K562 (cell line): Measurements from ENCODE around the gene CCDC187. TPM values are rescaled to one million over a fixed set of nuclear protein-coding genes. Genes with fewer than 3 reads are reported as not detected.

Source experiments
- BHLHE40 ChIP-seq: IDR thresholded peaks from 2 replicates; pipeline ENCODE4 v1.6.1; 2011; ENCODE audit warnings: low read length, improper control_type of control experiment
- CXXC5 ChIP-seq: fragments of 250-450 bp; sonication (Bioruptor Pico); IDR thresholded peaks from 2 replicates; pipeline ENCODE4 v1.8.0; 2022; ENCODE audit warnings: inconsistent platforms, mild to moderate bottlenecking, moderate library complexity
- E2F3 ChIP-seq: fragments of 250-450 bp; sonication (Bioruptor Pico); IDR thresholded peaks from 2 replicates; pipeline ENCODE4 v1.4.0; 2020; ENCODE audit warnings: mild to moderate bottlenecking
- FOXM1 ChIP-seq, 2 experiments: fragments of 450-650 bp in 1 of 2; sonication (generic) in 1 of 2; formaldehyde crosslinking in 1 of 2; IDR thresholded peaks; 2 replicates each; pipeline versions ENCODE4 v1.6.1 to v1.9.0; 2017 to 2022; ENCODE audit warnings: low read depth in 2 of 2, mild to moderate bottlenecking in 2 of 2, missing genetic modification reagents in 1 of 2, moderate library complexity in 1 of 2
- GTF2A2 ChIP-seq: IDR thresholded peaks from 2 replicates; pipeline ENCODE4 v1.6.1; 2016; ENCODE audit warnings: mild to moderate bottlenecking, missing genetic modification characterization, missing compliant biosample characterization
- MAX ChIP-seq: sonication (generic); formaldehyde crosslinking; IDR thresholded peaks from 2 replicates; pipeline ENCODE4 v1.9.0; 2022; ENCODE audit warnings: mild to moderate bottlenecking, missing genetic modification reagents
- MCM2 ChIP-seq: fragments of 450-650 bp; IDR thresholded peaks from 2 replicates; pipeline ENCODE4 v1.6.1; 2017; ENCODE audit warnings: low read depth, mild to moderate bottlenecking
- RAD21 ChIP-seq, 2 experiments: fragments of 250-450 bp in 1 of 2; fragments of 450-650 bp in 1 of 2; sonication (Bioruptor Pico) in 1 of 2; formaldehyde crosslinking in 1 of 2; IDR thresholded peaks in 1 of 2; conservative IDR thresholded peaks in 1 of 2; 2 replicates each; pipeline versions ENCODE4 v1.4.0 to v1.8.0; 2020 to 2022; ENCODE audit warnings: mild to moderate bottlenecking in 2 of 2, moderate library complexity in 1 of 2
- SRSF7 ChIP-seq: fragments of 200-400 bp; formaldehyde crosslinking; optimal IDR thresholded peaks from 2 replicates; pipeline ENCODE3; 2017; ENCODE audit warnings: mild to moderate bottlenecking, low read depth, low read length
- YY1 ChIP-seq, 3 experiments: IDR thresholded peaks; 2 replicates each; pipeline ENCODE4 v1.6.1; 2011; ENCODE audit warnings: low read length in 2 of 3, mild to moderate bottlenecking in 2 of 3, moderate library complexity in 2 of 3, borderline replicate concordance in 1 of 3, control low read depth in 1 of 3, low read depth in 1 of 3; ENCODE audit not compliant: insufficient read depth in 3 of 3, insufficient replicate concordance in 2 of 3, control insufficient read depth in 1 of 3, insufficient read length in 1 of 3; ENCODE audit errors: extremely low read depth in 1 of 3
- ZNF644 ChIP-seq: fragments of 200-800 bp; sonication (Bioruptor generic); IDR thresholded peaks from 2 replicates; pipeline ENCODE4 v1.6.1; 2016; ENCODE audit warnings: low read depth, missing genetic modification characterization, missing compliant biosample characterization
- polyA plus RNA-seq, 8 experiments: library from polyadenylated mRNA; depleted of rRNA in 4 of 8; stranded (reverse) in 5 of 8; unstranded in 3 of 8; fragments of >200 nt; fragmentation: Nextera tagmentation in 2 of 8; fragmentation: Illumina TruSeq in 1 of 8; extraction: Ambion mirVana in 2 of 8; extraction: Trizol in 1 of 8; gene quantifications; 2 replicates each; pipeline versions ENCODE4 v1.2.1 to v1.2.3, GENCODE V29; 2011 to 2014; ENCODE audit warnings: inconsistent platforms in 1 of 8, missing spikeins in 1 of 8
- total RNA-seq, 7 experiments: library from RNA; depleted of rRNA in 6 of 7; stranded (reverse); fragments of >200 nt in 6 of 7; fragmentation: Illumina TruSeq in 2 of 7; extraction: Trizol in 2 of 7; gene quantifications; 2 replicates each; pipeline versions ENCODE4 v1.2.1 to v1.2.3, GENCODE V29; 2011 to 2021; ENCODE audit warnings: low replicate concordance in 1 of 7
- TF ChIP-seq, protein P1 (sequence below): sonication (generic); formaldehyde crosslinking; IDR thresholded peaks from 2 replicates; pipeline ENCODE4 v1.8.0; 2022; ENCODE audit warnings: missing genetic modification reagents, mild to moderate bottlenecking, borderline replicate concordance
- TF ChIP-seq, protein P2 (sequence below): fragments of 200-800 bp; sonication (Bioruptor generic); IDR thresholded peaks from 2 replicates; pipeline ENCODE4 v1.6.1; 2017; ENCODE audit warnings: missing genetic modification characterization, missing compliant biosample characterization
- TF ChIP-seq, protein P3 (sequence below): fragments of 450-650 bp; IDR thresholded peaks from 2 replicates; pipeline ENCODE4 v1.6.1; 2016; ENCODE audit warnings: borderline replicate concordance
- TF ChIP-seq, protein P4 (sequence below), 2 experiments: IDR thresholded peaks; 2 replicates each; pipeline ENCODE4 v1.6.1; 2011; ENCODE audit warnings: borderline replicate concordance in 1 of 2, control low read depth in 1 of 2, low read depth in 1 of 2, low read length in 1 of 2, mild to moderate bottlenecking in 1 of 2, mixed read lengths in 1 of 2, moderate library complexity in 1 of 2; ENCODE audit not compliant: insufficient read depth in 1 of 2, insufficient read length in 1 of 2, poor library complexity in 1 of 2, severe bottlenecking in 1 of 2; ENCODE audit errors: extremely low read depth in 1 of 2

Gene CCDC187
- total and polyA plus RNA-seq, 9 of the 15 experiments (the other 6 are each of a cell fraction or from before 2014, with no cell fraction given): not detected

DNA sequence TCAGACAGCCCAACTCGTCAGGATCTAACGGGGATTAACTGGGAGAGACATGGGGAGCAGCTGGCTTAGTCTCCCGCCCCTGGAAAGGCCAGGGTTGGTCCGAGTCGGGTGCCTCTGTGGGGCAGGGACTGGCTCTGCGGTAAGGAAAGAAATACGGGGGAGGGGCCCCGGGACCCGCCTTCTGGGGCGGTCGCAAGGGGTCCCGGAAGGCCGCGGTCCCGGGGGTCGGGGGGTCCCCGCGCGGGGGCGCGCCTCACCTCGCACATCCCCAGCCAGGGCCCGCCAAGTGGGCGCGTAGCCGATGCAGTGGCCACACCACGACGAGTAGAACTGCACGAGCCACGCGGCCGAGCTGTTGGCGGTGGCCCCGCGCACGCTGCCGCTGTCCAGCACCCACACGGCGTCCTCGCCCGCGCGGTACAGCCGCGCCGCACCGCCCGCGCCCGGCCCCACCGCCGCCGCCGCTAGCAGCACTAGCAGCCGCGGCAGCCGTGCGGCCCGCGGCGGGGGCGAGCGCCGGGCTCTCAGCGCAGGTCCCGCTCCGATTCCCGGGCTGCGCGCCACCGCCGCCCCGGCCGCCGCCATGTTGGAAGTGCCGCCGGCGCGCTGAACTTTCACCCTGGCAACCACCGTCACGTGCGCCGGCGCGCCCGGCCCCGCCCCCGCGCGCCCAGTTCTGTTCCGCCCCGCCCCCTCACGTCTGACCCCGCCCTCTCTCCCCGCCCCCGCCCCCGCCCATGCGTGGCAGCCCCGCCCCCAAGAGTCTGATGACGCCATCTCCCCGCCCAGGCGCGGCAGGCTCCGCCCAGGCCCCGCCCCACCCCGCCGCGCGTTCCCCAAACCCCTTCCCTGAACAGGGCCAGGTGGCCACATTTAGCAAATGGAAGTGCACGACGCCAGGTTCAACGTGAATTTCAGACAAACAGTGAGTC lies 58.4 kb downstream of the CCDC187 start, which contains the start of gene QSOX2 (continued):
- TF ChIP-seq FOXM1 (IDR thresholded peaks at IDR 0.05; ENCODE audit: low read depth) (no peak), FOXM1 (CRISPR knock-in tag; IDR thresholded peaks at IDR 0.05; ENCODE audit: low read depth) (peak; percentile 60; the same call in 1 of the 2 replicates), CXXC5 (CRISPR knock-in tag) (peak; percentile 94), E2F3 (CRISPR knock-in tag) (0 out of 2 replicates have a peak, but pooled peaks have one; percentile 13), ZNF644 (tag) (no peak), RAD21 (CRISPR knock-in tag; conservative IDR thresholded peaks at IDR 0.05 in 1 of 2, IDR thresholded peaks at IDR 0.05 in 1 of 2) (no peak), BHLHE40 (peak; percentile 93), GTF2A2 (tag) (no peak), SRSF7 (no peak), YY1 (IDR thresholded peaks at IDR 0.05; ENCODE audit: borderline replicate concordance in 1 of 3, control insufficient read depth in 1 of 3, extremely low read depth in 1 of 3, insufficient read depth in 3 of 3, insufficient read length in 1 of 3, insufficient replicate concordance in 2 of 3, low read depth in 1 of 3, low read length in 2 of 3) (peak; percentile 84 to 98 (median 94)), MAX (CRISPR knock-in tag) (peak; percentile 92), MCM2 (no peak)
- TF ChIP-seq, protein P1, sequence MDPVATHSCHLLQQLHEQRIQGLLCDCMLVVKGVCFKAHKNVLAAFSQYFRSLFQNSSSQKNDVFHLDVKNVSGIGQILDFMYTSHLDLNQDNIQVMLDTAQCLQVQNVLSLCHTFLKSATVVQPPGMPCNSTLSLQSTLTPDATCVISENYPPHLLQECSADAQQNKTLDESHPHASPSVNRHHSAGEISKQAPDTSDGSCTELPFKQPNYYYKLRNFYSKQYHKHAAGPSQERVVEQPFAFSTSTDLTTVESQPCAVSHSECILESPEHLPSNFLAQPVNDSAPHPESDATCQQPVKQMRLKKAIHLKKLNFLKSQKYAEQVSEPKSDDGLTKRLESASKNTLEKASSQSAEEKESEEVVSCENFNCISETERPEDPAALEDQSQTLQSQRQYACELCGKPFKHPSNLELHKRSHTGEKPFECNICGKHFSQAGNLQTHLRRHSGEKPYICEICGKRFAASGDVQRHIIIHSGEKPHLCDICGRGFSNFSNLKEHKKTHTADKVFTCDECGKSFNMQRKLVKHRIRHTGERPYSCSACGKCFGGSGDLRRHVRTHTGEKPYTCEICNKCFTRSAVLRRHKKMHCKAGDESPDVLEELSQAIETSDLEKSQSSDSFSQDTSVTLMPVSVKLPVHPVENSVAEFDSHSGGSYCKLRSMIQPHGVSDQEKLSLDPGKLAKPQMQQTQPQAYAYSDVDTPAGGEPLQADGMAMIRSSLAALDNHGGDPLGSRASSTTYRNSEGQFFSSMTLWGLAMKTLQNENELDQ (CRISPR knock-in tag): 0 out of 2 replicates have a peak, but pooled peaks have one; percentile 31
- TF ChIP-seq, protein P2, sequence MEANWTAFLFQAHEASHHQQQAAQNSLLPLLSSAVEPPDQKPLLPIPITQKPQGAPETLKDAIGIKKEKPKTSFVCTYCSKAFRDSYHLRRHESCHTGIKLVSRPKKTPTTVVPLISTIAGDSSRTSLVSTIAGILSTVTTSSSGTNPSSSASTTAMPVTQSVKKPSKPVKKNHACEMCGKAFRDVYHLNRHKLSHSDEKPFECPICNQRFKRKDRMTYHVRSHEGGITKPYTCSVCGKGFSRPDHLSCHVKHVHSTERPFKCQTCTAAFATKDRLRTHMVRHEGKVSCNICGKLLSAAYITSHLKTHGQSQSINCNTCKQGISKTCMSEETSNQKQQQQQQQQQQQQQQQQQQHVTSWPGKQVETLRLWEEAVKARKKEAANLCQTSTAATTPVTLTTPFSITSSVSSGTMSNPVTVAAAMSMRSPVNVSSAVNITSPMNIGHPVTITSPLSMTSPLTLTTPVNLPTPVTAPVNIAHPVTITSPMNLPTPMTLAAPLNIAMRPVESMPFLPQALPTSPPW (CRISPR knock-in tag): peak; percentile 85
- TF ChIP-seq, protein P3, sequence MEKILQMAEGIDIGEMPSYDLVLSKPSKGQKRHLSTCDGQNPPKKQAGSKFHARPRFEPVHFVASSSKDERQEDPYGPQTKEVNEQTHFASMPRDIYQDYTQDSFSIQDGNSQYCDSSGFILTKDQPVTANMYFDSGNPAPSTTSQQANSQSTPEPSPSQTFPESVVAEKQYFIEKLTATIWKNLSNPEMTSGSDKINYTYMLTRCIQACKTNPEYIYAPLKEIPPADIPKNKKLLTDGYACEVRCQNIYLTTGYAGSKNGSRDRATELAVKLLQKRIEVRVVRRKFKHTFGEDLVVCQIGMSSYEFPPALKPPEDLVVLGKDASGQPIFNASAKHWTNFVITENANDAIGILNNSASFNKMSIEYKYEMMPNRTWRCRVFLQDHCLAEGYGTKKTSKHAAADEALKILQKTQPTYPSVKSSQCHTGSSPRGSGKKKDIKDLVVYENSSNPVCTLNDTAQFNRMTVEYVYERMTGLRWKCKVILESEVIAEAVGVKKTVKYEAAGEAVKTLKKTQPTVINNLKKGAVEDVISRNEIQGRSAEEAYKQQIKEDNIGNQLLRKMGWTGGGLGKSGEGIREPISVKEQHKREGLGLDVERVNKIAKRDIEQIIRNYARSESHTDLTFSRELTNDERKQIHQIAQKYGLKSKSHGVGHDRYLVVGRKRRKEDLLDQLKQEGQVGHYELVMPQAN: peak; percentile 80; the same call in 1 of the 2 replicates
- TF ChIP-seq, protein P4, sequence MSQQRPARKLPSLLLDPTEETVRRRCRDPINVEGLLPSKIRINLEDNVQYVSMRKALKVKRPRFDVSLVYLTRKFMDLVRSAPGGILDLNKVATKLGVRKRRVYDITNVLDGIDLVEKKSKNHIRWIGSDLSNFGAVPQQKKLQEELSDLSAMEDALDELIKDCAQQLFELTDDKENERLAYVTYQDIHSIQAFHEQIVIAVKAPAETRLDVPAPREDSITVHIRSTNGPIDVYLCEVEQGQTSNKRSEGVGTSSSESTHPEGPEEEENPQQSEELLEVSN (IDR thresholded peaks at IDR 0.05; ENCODE audit: borderline replicate concordance in 1 of 2, extremely low read depth in 1 of 2, insufficient read depth in 1 of 2, insufficient read length in 1 of 2, low read depth in 1 of 2, low read length in 1 of 2, poor library complexity in 1 of 2, severe bottlenecking in 1 of 2): peak; percentile 88 to 92
